WTC11 (cell line): ENCODE measurements around the gene OR2A2. TPM values are rescaled to one million over a fixed set of nuclear protein-coding genes. Genes with fewer than 3 reads are reported as not detected.

Experiments used
- ATAC-seq: fragments of 200-7000 bp; cut with Tn5 transposase; 2 replicates; pipeline ENCODE4 v1.10.0; 2021; ENCODE audit warnings: mild to moderate bottlenecking, moderate library complexity
- CTCF ChIA-PET: fragments of 300-600 bp; sonication (Branson Sonifier 250); formaldehyde crosslinking; loops from one replicate; lab custom pipeline; 2021; ENCODE audit warnings: antibody characterized with exemption; lab: Charles Lee
- POLR2A ChIA-PET: fragments of 350-600 bp; sonication (Branson Sonifier 250); formaldehyde crosslinking; loops from one replicate; lab custom pipeline; 2021; ENCODE audit warnings: antibody characterized with exemption; lab: Charles Lee
- DNase-seq: peaks from one replicate; pipeline ENCODE4 v3.0.0; 2021; ENCODE audit warnings: low spot score
- H3K27ac Mint-ChIP-seq: 2 replicates; pipeline ENCODE4 v1.8.0; 2021; ENCODE audit warnings: mixed read lengths
- H3K27me3 Mint-ChIP-seq: 2 replicates; pipeline ENCODE4 v1.8.0; 2021; ENCODE audit warnings: low read depth, mild to moderate bottlenecking, moderate library complexity, mixed read lengths
- H3K36me3 Mint-ChIP-seq: 2 replicates; pipeline ENCODE4 v1.8.0; 2021; ENCODE audit warnings: mixed read lengths
- H3K4me1 Mint-ChIP-seq: 2 replicates; pipeline ENCODE4 v1.8.0; 2022; ENCODE audit warnings: mixed read lengths
- H3K4me3 Mint-ChIP-seq: 2 replicates; pipeline ENCODE4 v1.8.0; 2021; ENCODE audit warnings: mild to moderate bottlenecking, moderate library complexity, mixed read lengths
- H3K9me3 Mint-ChIP-seq: 2 replicates; pipeline ENCODE4 v1.8.0; 2021; ENCODE audit warnings: mixed read lengths
- CREB1 ChIP-seq: sonication (generic); formaldehyde crosslinking; IDR thresholded peaks from 2 replicates; pipeline ENCODE4 v1.8.0; 2023; ENCODE audit warnings: mild to moderate bottlenecking, missing genetic modification reagents
- CREM ChIP-seq: sonication (generic); formaldehyde crosslinking; IDR thresholded peaks from 2 replicates; pipeline ENCODE4 v1.8.1; 2022; ENCODE audit warnings: mild to moderate bottlenecking, missing genetic modification reagents, moderate library complexity
- FOXP1 ChIP-seq: sonication (generic); formaldehyde crosslinking; IDR thresholded peaks from 2 replicates; pipeline ENCODE4 v1.8.0; 2022; ENCODE audit warnings: missing genetic modification reagents, mild to moderate bottlenecking, moderate library complexity, borderline replicate concordance
- MXD4 ChIP-seq: fragments of 250-450 bp; sonication (Bioruptor Pico); IDR thresholded peaks from 2 replicates; pipeline ENCODE4 v1.8.0; 2021; ENCODE audit warnings: mild to moderate bottlenecking, moderate library complexity, borderline replicate concordance
- NR1H2 ChIP-seq: sonication (generic); formaldehyde crosslinking; IDR thresholded peaks from 2 replicates; pipeline ENCODE4 v1.9.0; 2021; ENCODE audit warnings: mild to moderate bottlenecking, moderate library complexity, missing genetic modification reagents
- NR3C1 ChIP-seq: sonication (generic); formaldehyde crosslinking; conservative IDR thresholded peaks from 2 replicates; pipeline ENCODE4 v1.8.1; 2023; ENCODE audit warnings: low read depth, mild to moderate bottlenecking, missing genetic modification reagents
- OVOL2 ChIP-seq: fragments of 250-450 bp; sonication (Bioruptor Pico); IDR thresholded peaks from 2 replicates; pipeline ENCODE4 v1.9.0; 2021; ENCODE audit warnings: mild to moderate bottlenecking, borderline replicate concordance
- SMAD3 ChIP-seq: sonication (generic); formaldehyde crosslinking; IDR thresholded peaks from 2 replicates; pipeline ENCODE4 v1.8.0; 2022; ENCODE audit warnings: missing genetic modification reagents, mild to moderate bottlenecking, borderline replicate concordance
- TEAD4 ChIP-seq: sonication (generic); formaldehyde crosslinking; IDR thresholded peaks from 2 replicates; pipeline ENCODE4 v1.8.0; 2022; ENCODE audit warnings: mild to moderate bottlenecking, missing genetic modification reagents
- ZNF121 ChIP-seq: sonication (generic); formaldehyde crosslinking; IDR thresholded peaks from 2 replicates; pipeline ENCODE4 v1.8.0; 2023; ENCODE audit warnings: missing genetic modification reagents
- ZNF138 ChIP-seq: sonication (generic); formaldehyde crosslinking; conservative IDR thresholded peaks from 2 replicates; pipeline ENCODE4 v1.8.1; 2022; ENCODE audit warnings: mild to moderate bottlenecking, moderate library complexity, missing genetic modification reagents
- ZNF219 ChIP-seq: sonication (generic); formaldehyde crosslinking; IDR thresholded peaks from 2 replicates; pipeline ENCODE4 v1.8.0; 2023; ENCODE audit warnings: missing genetic modification reagents, mild to moderate bottlenecking, borderline replicate concordance
- ZNF232 ChIP-seq: sonication (generic); formaldehyde crosslinking; IDR thresholded peaks from 2 replicates; pipeline ENCODE4 v1.8.0; 2022; ENCODE audit warnings: mild to moderate bottlenecking, missing genetic modification reagents
- ZNF423 ChIP-seq: fragments of 250-450 bp; sonication (Bioruptor Pico); IDR thresholded peaks from 2 replicates; pipeline ENCODE4 v2.1.2; 2022; ENCODE audit warnings: mild to moderate bottlenecking, moderate library complexity
- total RNA-seq: library from RNA; stranded (reverse); gene quantifications from 3 replicates; pipeline ENCODE4 v1.2.3, GENCODE V29; 2021
- TF ChIP-seq, protein P1 (sequence below): sonication (generic); formaldehyde crosslinking; IDR thresholded peaks from 2 replicates; pipeline ENCODE4 v1.8.0; 2023; ENCODE audit warnings: missing genetic modification reagents, mild to moderate bottlenecking, borderline replicate concordance
- TF ChIP-seq, protein P2 (sequence below): fragments of 250-450 bp; sonication (Bioruptor Pico); IDR thresholded peaks from 2 replicates; pipeline ENCODE4 v1.8.0; 2021; ENCODE audit warnings: mild to moderate bottlenecking
- TF ChIP-seq, protein P3 (sequence below): fragments of 250-450 bp; sonication (Bioruptor Pico); IDR thresholded peaks from 2 replicates; pipeline ENCODE4 v1.9.0; 2021; ENCODE audit warnings: mild to moderate bottlenecking
- TF ChIP-seq, protein P4 (sequence below): sonication (generic); formaldehyde crosslinking; IDR thresholded peaks from 2 replicates; pipeline ENCODE4 v1.8.1; 2023; ENCODE audit warnings: mild to moderate bottlenecking, missing genetic modification reagents, borderline replicate concordance
- TF ChIP-seq, protein P5 (sequence below): sonication (generic); formaldehyde crosslinking; IDR thresholded peaks from 2 replicates; pipeline ENCODE4 v1.8.0; 2022; ENCODE audit warnings: missing genetic modification reagents

OR2A2 gene
- total RNA-seq, 1 experiment from 2014 or later: not detected

DNA sequence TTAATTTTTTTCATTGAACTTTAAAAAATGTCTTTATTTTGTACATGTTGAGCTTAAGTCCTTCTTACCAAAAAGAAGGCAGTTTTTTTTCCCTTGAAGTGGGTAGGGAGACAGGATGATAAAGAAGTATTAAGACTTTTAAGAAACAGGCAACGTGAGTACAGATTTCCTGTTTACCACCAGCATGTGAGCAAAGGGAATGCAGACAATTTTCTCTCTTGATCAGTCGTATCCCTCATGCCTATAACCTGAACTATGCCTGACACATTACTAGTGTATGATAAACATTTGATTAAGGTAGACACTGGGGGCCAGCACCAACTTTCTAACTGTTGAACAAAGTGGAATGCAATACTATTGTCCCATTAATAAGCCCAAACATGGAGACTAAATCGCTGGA is 8.8 kb upstream of the OR2A2 start (continued):
- TF ChIP-seq, protein P1, sequence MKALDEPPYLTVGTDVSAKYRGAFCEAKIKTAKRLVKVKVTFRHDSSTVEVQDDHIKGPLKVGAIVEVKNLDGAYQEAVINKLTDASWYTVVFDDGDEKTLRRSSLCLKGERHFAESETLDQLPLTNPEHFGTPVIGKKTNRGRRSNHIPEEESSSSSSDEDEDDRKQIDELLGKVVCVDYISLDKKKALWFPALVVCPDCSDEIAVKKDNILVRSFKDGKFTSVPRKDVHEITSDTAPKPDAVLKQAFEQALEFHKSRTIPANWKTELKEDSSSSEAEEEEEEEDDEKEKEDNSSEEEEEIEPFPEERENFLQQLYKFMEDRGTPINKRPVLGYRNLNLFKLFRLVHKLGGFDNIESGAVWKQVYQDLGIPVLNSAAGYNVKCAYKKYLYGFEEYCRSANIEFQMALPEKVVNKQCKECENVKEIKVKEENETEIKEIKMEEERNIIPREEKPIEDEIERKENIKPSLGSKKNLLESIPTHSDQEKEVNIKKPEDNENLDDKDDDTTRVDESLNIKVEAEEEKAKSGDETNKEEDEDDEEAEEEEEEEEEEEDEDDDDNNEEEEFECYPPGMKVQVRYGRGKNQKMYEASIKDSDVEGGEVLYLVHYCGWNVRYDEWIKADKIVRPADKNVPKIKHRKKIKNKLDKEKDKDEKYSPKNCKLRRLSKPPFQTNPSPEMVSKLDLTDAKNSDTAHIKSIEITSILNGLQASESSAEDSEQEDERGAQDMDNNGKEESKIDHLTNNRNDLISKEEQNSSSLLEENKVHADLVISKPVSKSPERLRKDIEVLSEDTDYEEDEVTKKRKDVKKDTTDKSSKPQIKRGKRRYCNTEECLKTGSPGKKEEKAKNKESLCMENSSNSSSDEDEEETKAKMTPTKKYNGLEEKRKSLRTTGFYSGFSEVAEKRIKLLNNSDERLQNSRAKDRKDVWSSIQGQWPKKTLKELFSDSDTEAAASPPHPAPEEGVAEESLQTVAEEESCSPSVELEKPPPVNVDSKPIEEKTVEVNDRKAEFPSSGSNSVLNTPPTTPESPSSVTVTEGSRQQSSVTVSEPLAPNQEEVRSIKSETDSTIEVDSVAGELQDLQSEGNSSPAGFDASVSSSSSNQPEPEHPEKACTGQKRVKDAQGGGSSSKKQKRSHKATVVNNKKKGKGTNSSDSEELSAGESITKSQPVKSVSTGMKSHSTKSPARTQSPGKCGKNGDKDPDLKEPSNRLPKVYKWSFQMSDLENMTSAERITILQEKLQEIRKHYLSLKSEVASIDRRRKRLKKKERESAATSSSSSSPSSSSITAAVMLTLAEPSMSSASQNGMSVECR (CRISPR knock-in tag): no peak
- TF ChIP-seq, protein P2, sequence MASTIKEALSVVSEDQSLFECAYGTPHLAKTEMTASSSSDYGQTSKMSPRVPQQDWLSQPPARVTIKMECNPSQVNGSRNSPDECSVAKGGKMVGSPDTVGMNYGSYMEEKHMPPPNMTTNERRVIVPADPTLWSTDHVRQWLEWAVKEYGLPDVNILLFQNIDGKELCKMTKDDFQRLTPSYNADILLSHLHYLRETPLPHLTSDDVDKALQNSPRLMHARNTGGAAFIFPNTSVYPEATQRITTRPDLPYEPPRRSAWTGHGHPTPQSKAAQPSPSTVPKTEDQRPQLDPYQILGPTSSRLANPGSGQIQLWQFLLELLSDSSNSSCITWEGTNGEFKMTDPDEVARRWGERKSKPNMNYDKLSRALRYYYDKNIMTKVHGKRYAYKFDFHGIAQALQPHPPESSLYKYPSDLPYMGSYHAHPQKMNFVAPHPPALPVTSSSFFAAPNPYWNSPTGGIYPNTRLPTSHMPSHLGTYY (CRISPR knock-in tag): no peak
- TF ChIP-seq ZNF232 (CRISPR knock-in tag): no peak
- TF ChIP-seq, protein P3, sequence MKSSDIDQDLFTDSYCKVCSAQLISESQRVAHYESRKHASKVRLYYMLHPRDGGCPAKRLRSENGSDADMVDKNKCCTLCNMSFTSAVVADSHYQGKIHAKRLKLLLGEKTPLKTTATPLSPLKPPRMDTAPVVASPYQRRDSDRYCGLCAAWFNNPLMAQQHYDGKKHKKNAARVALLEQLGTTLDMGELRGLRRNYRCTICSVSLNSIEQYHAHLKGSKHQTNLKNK (CRISPR knock-in tag): no peak
- no peak for TF ChIP-seq ZNF423

DNA sequence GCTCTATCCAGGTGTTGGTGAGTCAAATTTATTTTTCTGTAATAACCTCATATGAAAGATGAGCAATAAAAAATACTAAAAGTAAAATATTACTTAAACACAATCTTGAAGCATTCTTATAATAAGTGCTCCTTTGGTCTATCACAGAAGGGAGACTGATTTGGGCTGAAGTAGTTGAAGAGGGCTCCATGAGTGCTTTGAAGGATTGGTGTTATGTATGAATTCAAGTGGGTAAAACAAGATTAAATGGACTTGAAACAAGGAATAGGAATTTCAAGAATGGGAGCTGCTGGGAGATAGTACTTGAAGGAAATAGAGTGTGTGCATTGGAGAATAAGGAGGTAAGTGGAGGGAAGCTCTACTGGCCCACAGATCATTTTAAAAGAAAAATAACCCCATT is 7.3 kb upstream of the OR2A2 start:
- POLR2A ChIA-PET: no interaction called here
- no peak for ATAC-seq
- Mint-ChIP-seq H3K4me3 (no peak overlapping the region), H3K9me3 (no peaks in the 10 kb centered on the region), H3K4me1 (no peaks in the 10 kb centered on the region)
- DNase-seq: no peak
- TF ChIP-seq NR1H2 (CRISPR knock-in tag) (no peak), MXD4 (CRISPR knock-in tag) (no peak)
- TF ChIP-seq, all 79 proteins: peak for 0
- CTCF ChIA-PET: interaction anchor here (1.6 kb wide), 1 partner anchor 26 kb away, joined by 9 read pairs; no protein-coding TSS in a partner anchor
- no peak overlapping the region for H3K27ac Mint-ChIP-seq
- H3K27me3 Mint-ChIP-seq: no peaks in the 10 kb centered on the region
- no peaks in the 10 kb centered on the region for H3K36me3 Mint-ChIP-seq

DNA sequence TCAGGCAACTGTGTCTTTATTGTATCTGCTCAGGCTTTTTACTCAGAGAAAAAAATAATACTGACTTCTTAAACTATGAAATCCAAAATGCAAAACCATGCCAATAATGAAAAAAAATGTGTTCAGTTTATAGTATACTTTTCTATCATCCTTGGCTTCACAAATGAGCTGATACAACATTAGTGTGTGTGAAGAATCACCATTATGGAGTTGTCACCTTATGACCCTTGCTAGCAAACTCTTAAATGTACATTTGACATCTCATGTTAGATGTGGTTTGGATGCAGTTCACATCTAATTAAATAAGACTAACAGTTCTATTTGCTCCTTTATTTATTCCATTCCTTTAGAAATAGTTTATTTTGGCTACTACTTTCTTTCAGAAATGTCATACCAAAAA is 4.2 kb upstream of the OR2A2 start:
- Mint-ChIP-seq H3K27ac (no peak overlapping the region), H3K4me3 (no peak overlapping the region), H3K4me1 (no peaks in the 10 kb centered on the region), H3K36me3 (no peaks in the 10 kb centered on the region), H3K27me3 (no peaks in the 10 kb centered on the region), H3K9me3 (no peaks in the 10 kb centered on the region)
- no peak for DNase-seq
- TF ChIP-seq CREB1: no peak
- TF ChIP-seq FOXP1: no peak
- no peak for TF ChIP-seq MXD4 (CRISPR knock-in tag)
- TF ChIP-seq ZNF121 (CRISPR knock-in tag): no peak
- TF ChIP-seq TEAD4 (CRISPR knock-in tag): no peak
- TF ChIP-seq SMAD3 (CRISPR knock-in tag): no peak
- no peak for TF ChIP-seq OVOL2 (CRISPR knock-in tag)
- TF ChIP-seq CREM (CRISPR knock-in tag): no peak
- TF ChIP-seq ZNF232 (CRISPR knock-in tag): no peak
- TF ChIP-seq ZNF219: no peak
- no peak for TF ChIP-seq ZNF138 (CRISPR knock-in tag)
- TF ChIP-seq, protein P4, sequence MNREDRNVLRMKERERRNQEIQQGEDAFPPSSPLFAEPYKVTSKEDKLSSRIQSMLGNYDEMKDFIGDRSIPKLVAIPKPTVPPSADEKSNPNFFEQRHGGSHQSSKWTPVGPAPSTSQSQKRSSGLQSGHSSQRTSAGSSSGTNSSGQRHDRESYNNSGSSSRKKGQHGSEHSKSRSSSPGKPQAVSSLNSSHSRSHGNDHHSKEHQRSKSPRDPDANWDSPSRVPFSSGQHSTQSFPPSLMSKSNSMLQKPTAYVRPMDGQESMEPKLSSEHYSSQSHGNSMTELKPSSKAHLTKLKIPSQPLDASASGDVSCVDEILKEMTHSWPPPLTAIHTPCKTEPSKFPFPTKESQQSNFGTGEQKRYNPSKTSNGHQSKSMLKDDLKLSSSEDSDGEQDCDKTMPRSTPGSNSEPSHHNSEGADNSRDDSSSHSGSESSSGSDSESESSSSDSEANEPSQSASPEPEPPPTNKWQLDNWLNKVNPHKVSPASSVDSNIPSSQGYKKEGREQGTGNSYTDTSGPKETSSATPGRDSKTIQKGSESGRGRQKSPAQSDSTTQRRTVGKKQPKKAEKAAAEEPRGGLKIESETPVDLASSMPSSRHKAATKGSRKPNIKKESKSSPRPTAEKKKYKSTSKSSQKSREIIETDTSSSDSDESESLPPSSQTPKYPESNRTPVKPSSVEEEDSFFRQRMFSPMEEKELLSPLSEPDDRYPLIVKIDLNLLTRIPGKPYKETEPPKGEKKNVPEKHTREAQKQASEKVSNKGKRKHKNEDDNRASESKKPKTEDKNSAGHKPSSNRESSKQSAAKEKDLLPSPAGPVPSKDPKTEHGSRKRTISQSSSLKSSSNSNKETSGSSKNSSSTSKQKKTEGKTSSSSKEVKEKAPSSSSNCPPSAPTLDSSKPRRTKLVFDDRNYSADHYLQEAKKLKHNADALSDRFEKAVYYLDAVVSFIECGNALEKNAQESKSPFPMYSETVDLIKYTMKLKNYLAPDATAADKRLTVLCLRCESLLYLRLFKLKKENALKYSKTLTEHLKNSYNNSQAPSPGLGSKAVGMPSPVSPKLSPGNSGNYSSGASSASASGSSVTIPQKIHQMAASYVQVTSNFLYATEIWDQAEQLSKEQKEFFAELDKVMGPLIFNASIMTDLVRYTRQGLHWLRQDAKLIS: no peak
- TF ChIP-seq, protein P5, sequence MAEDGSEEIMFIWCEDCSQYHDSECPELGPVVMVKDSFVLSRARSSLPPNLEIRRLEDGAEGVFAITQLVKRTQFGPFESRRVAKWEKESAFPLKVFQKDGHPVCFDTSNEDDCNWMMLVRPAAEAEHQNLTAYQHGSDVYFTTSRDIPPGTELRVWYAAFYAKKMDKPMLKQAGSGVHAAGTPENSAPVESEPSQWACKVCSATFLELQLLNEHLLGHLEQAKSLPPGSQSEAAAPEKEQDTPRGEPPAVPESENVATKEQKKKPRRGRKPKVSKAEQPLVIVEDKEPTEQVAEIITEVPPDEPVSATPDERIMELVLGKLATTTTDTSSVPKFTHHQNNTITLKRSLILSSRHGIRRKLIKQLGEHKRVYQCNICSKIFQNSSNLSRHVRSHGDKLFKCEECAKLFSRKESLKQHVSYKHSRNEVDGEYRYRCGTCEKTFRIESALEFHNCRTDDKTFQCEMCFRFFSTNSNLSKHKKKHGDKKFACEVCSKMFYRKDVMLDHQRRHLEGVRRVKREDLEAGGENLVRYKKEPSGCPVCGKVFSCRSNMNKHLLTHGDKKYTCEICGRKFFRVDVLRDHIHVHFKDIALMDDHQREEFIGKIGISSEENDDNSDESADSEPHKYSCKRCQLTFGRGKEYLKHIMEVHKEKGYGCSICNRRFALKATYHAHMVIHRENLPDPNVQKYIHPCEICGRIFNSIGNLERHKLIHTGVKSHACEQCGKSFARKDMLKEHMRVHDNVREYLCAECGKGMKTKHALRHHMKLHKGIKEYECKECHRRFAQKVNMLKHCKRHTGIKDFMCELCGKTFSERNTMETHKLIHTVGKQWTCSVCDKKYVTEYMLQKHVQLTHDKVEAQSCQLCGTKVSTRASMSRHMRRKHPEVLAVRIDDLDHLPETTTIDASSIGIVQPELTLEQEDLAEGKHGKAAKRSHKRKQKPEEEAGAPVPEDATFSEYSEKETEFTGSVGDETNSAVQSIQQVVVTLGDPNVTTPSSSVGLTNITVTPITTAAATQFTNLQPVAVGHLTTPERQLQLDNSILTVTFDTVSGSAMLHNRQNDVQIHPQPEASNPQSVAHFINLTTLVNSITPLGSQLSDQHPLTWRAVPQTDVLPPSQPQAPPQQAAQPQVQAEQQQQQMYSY (CRISPR knock-in tag): no peak
- no peak for TF ChIP-seq NR3C1
- ChIA-PET CTCF (no interaction called here), POLR2A (no interaction called here)
- ATAC-seq: no peak
